ENCODE data around the gene MN1. TPM values are rescaled to one million over a fixed set of nuclear protein-coding genes. Genes with fewer than 3 reads are reported as not detected.
"Not testable (repeated sequence)": the region's sequence is repeated elsewhere in the genome, so short reads cannot be mapped to it uniquely, and the experiment has no call there.

The MN1 gene
- total RNA-seq, 1 donor from 2014 or later: 12.7 TPM

DNA sequence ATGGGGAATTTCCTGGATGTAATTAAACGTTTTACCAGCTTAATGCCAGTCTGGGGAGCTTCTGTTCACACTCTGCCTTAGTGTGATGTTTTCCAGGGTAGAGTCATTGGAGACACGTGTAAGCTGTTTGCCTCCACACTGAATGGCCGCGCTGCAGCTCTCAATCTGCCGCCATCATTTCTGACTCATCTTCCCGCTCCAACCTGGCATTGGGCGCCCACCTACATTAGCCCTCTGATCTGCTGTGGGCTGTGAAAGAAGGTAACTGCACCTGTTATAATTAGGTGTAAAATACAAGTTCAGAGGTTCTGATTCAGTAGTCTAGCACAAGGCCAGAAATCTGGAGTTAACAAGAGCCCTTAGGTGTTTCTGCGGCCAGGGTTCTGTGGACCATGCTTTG lies 54.6 kb downstream of the MN1 start:
- DNase-seq (ENCODE audit: extremely low read depth, low read depth, low spot score): no peak

- DNase-seq (ENCODE audit: extremely low read depth, low read depth, low spot score): no peak
These were observed 55.7 kb downstream of the MN1 start for GRCh38 chr22:27745809-27746208.

- no peak for DNase-seq (ENCODE audit: extremely low read depth, low read depth, low spot score)
These were observed 56.4 kb downstream of the MN1 start for GRCh38 chr22:27745154-27745553.

- DNase-seq (ENCODE audit: extremely low read depth, low read depth, low spot score): not testable (repeated sequence)
These were observed 57.5 kb downstream of the MN1 start for GRCh38 chr22:27744078-27744477.

DNA sequence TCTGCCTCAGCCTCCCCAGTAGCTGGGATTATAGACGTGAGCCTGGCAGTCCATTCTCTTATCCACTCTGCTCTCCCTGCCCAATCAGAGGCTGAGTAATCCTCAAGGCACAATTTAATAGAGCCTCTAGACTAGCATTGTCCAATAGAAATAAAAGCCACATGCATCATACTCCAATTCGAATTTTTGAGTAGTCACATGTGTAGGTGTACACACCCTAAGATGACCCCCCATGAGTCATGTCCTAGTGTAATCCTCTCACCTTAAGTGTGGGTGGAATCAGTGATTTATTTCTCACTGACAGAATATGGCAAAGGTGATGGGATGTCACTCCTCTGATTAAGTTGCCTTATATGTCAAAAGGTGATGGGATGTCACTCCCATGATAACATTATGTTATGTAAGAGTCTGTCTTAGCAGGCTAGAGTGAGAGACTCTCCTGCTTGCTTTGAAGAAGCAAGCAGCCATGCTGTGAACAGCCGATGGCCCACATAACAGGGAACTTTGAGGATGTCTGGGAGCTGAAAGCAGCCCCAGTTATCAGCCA lies 61.3 kb downstream of the MN1 start:
- DNase-seq (ENCODE audit: extremely low read depth, low read depth, low spot score): no peak

- DNase-seq (ENCODE audit: extremely low read depth, low read depth, low spot score): no peak
These were observed 64.0 kb downstream of the MN1 start for GRCh38 chr22:27737521-27737920.

DNA sequence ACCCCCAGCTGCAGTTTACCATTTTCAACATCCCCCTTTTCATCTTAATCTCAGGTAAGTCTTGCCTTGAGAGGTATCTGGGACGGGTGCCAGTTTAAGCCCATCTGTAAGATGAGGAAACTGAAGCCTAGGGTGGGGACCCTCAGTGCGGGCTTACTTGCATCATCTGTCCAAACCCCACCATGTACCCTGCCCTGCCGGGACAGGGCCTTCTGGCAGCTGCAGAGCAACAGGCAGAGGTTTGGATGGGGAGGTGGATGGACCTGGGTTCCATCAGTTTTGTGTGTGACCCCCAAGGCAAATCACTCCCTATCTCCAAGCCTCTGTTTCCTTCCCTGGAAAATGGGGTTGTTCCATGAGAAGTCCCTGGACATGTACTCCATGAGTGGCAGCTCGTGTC lies 67.5 kb downstream of the MN1 start:
- DNase-seq (ENCODE audit: extremely low read depth, low read depth, low spot score): no peak

GRCh38 chr22:27732841-27733240 lies 68.7 kb downstream of the MN1 start:
- DNase-seq (ENCODE audit: extremely low read depth, low read depth, low spot score): no peak

- no peak for DNase-seq (ENCODE audit: extremely low read depth, low read depth, low spot score)
These were observed 69.2 kb downstream of the MN1 start for GRCh38 chr22:27732391-27732790.

DNA sequence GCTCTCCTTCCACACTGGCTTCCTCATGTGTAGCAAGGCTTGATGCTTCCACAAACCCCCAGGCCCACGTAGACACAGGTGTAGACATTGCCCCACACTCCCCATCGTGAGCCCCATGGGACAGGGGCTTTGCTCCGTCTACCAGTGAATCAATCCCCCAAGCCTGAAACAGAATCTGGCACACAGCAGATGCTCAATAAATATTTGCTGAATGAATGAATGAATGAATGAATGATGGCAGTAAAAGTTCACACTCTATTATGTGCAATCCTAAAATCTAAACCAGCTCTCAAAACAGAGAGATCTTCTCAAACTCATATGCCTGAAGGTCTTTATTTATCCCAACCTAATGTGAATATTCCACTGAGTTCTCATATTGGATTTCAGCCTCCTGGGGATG lies 69.9 kb downstream of the MN1 start:
- DNase-seq (ENCODE audit: extremely low read depth, low read depth, low spot score): no peak

- no peak for DNase-seq (ENCODE audit: extremely low read depth, low read depth, low spot score)
These were observed 70.7 kb downstream of the MN1 start for GRCh38 chr22:27730641-27731433.

DNA sequence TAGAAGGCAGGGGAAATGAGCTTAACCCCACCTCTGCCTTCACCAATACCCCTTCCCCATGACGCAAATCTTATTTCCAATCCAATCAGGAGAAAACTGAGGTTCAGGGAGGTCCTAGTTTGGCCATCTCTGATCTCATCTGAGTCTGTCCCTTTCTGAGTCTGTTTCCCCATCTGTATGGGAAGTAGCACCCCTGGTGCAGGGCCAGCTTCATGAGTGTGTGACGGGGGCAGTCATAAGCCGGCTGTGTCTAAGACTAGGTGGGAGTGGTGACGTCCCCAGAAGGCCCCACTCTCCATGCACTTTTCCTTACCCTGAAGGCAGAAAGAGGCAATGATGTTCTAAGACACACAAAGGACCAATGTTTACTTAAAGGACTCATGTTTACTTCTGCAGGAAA lies 72.3 kb downstream of the MN1 start:
- DNase-seq (ENCODE audit: extremely low read depth, low read depth, low spot score): no peak

- DNase-seq (ENCODE audit: extremely low read depth, low read depth, low spot score): no peak
These were observed 73.7 kb downstream of the MN1 start for GRCh38 chr22:27727673-27728451.

GRCh38 chr22:27726686-27727449 lies 74.7 kb downstream of the MN1 start:
- no peak for DNase-seq (ENCODE audit: extremely low read depth, low read depth, low spot score)

DNA sequence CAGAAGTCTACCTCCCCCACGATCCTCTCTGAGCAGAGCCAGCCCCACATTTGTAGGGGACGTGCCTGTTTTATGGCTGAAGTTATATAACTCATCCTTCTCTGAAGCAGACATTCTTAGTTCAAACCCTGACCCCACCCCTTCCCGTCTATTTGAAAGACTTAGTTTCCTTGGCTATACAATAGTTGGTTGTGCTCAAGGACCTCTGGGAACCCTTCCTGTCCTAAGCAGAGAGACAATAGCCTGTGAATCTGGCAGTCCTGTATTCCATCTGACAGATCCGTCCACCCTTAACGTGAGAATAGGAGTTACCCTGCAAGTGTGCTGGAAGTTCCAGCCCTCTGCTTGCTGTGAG lies 75.2 kb downstream of the MN1 start:
- no peak for DNase-seq (ENCODE audit: extremely low read depth, low read depth, low spot score)

GRCh38 chr22:27725661-27726060 lies 75.9 kb downstream of the MN1 start:
- DNase-seq (ENCODE audit: extremely low read depth, low read depth, low spot score): no peak

DNA sequence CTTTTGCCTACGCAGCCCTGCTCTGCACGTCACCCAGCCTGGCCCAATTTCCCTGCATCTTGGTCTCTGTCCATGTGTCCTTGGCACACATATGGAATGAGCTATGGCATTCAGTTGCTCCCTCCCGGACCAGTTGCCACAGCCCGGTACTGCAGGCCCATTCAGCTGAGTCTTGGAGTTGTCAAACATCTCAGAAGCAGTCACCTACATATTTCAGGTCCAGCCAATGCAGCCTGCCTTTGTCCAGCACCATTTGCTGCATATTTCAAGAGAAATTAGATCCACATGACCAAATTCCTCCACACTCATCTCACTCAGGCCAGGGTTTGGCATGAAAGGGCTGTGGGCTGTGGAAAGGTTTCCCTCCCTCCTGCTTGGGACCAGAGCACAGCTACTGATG lies 76.8 kb downstream of the MN1 start:
- no peak for DNase-seq (ENCODE audit: extremely low read depth, low read depth, low spot score)

- DNase-seq (ENCODE audit: extremely low read depth, low read depth, low spot score): no peak
These were observed 77.4 kb downstream of the MN1 start for GRCh38 chr22:27724157-27724556.

GRCh38 chr22:27723708-27724107 lies 77.8 kb downstream of the MN1 start:
- no peak for DNase-seq (ENCODE audit: extremely low read depth, low read depth, low spot score)

DNA sequence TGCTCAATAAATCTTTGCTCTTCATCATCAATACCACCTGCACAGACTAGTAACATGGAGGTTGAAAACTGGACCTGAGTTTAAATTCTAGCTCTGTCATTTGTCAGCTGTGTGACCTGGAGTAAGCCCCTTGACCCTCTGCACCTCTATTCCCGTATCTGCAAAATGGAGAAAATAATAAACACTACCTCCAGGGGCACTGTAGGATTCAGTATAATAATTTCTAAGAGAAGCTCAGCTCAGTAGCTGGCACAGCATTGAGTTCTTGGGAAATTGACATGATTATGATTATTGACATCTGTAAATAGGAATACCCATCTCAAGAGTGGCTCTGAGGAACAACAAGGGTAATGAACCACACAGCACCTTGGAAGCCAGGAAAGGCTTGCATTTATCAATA lies 78.4 kb downstream of the MN1 start:
- no peak for DNase-seq (ENCODE audit: extremely low read depth, low read depth, low spot score)

GRCh38 chr22:27720860-27721259 lies 80.7 kb downstream of the MN1 start:
- DNase-seq (ENCODE audit: extremely low read depth, low read depth, low spot score): no peak

All from glomerular endothelial cell (primary cell).